HG02571 (cell line): ENCODE results near the gene ACOT7.
"Not testable (repeated sequence)": the region's sequence is repeated elsewhere in the genome, so short reads cannot be mapped to it uniquely, and the experiment has no call there.

ENCODE experiments used
- ATAC-seq: cut with Tn5 transposase; IDR thresholded peaks from one replicate; pipeline ENCODE4 v1.9.1; 2021; ENCODE audit warnings: mild to moderate bottlenecking, moderate library complexity; ENCODE audit not compliant: unreplicated experiment

The ACOT7 gene

DNA sequence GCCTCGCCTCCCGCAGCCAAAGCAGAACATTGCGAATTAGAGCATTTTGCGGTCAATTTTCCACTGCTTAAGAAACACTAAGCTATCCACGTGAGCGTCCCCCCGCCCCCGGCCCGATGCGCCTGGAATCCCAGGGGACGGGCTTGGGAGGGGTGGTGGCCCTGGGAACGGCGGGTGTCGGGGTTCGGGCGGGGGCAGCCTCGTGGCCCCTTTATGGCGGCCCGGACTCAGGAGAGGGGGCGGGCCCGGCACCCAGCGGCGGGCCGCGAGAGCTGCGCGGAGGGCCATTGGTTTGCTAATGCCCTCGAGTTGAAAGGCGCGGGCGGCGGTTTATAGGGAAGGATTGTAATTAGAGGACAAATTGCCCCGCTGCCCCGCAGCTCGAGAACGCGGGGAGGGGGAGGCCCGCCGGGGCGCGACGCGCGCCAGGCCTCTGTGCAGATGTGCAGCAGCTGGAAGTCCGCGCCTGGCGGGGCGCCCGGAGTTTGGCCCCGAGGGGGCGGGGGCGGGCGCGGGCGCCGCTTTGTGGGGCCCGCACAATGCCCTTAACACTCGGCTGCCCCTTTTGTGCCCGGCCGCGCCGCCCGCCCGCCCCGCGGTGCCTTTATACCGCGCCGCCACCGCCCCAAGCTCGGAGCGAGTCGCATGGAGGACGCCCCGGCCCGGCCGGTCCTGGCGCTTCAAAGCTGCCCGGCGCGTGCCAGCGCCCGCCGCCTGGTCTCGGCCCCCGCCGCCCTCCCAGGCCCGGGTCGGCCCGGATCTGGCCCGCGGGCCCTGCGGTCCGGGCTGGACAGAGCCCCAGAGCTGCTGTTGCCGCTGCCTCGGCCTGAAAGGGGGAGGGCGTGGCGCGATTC is 151.5 kb downstream of the ACOT7 start:
- ATAC-seq, result no peak

DNA sequence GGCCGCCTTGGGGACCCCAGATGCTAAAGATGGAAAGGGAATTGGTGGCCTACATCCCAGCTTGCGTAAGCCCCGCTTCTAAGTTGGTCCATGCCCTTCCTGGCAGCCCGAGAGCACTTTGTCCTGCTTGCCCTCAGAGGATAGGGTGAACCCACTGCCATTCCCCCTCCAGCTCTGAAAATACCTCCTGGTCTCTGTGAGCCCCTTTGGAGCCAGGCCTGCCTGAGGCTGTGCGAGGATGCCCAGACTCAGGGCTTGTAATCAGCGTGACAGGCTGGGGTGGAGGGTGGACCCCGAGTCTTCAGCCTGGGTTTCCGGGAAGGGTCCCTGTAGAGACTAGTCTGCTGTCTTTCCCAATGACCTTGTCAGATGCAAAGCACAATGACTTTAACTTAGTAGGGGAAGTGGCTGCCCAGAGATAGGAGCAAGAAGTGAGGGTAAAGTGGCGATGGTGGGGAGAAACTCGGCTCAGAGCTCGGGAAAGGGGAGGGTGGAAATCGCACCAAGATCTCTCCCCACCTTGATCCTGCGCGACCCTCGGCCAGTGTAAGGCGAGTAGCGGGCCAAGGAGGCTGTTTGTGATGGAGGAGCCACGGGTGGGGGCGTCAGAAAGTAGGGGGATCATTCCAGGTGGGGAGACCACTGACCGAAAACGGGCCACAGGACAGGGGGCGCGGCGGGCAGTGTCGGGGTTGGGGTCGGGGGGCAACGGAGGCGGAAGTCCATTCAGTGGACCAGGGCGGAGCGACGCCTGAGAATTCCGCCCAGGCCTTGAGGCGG is 152.3 kb downstream of the ACOT7 start:
- ATAC-seq, result no peak

DNA sequence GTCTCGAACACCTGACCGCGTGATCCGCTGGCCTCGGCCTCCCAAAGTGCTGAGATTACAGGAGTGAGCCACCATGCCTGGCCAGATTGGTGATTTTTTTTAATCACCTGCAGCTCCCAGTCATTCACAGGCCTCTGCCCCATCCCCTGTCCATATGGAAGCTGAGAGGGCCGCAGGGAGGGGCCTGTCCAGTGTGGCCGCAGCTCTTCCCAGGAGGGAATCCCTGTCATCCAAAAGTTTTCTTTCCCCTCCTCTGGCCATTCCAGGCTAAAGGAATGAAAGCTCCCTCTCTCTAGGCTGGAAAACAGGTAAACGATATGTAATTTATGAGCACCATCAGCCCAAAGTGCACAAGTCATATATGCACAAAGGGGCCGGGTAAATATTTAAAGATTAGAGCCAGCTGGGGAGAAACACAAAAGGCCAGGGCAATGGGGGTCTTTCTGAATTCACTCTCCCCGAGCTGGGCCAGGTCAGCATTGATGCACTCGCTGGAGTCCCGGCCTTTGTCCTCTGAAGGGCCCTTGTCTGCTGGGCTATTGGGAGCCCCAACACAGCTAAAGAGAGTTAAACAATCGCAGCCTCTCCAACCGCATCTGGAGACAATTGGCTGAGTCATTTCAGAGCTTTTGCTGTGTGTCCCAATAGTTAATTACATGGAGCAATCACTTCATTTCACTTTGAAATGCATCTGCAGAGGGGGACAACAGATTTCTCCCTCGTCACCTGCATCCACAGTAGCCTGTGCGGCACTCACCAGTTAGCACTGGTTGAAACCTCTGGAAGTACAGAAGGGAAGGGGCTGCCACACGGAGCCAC is 153.4 kb downstream of the ACOT7 start:
- ATAC-seq, result no peak

GRCh38 chr1:6239213-6239752 is 154.3 kb downstream of the ACOT7 start:
- no peak for ATAC-seq

- ATAC-seq, result no peak
Observed at GRCh38 chr1:6237093-6237492, 156.5 kb downstream of the ACOT7 start.

DNA sequence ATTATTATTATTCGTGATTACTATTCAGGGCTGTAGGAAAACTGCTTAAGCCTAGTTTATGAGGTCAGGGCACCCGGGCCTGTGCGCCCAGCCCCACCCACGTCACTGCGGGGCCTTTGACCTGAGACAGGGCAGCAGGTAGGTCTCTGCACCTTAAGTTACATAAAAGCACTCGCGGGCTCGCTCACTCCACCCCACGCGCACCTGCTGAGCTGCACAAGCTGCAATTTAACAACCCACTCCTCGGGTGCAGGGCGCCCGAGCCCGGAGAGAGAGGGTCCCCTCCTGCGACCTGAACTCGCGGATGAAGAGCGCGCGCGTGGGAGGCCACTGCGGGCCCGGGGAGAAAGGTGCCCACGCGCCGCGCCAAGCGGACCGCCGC is 158.3 kb downstream of the ACOT7 start:
- peak; percentile 15 for ATAC-seq

- ATAC-seq, result no peak
Observed at GRCh38 chr1:6234502-6235295, 158.9 kb downstream of the ACOT7 start.

DNA sequence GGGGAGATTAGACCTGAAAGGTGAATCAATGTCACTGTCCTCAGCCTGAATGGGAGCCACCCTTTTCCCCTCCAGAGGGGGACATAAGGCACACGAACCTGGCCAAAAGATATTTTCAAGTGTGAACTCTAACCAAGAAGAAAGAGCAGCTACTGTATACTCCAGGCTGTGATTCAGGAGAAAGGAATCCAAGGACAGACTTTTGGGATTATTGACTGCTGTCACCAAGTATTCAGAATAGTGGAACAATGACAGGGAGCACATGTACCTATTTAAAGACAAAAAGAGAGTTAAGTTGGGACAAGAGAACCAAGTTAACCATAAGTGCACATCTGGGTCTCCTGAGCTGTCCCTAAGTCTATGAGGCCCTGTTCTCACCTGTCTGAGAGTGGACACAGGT is 160.2 kb downstream of the ACOT7 start:
- ATAC-seq, result no peak

- ATAC-seq, result no peak
Observed at GRCh38 chr1:6225651-6226050, 167.9 kb downstream of the ACOT7 start.

DNA sequence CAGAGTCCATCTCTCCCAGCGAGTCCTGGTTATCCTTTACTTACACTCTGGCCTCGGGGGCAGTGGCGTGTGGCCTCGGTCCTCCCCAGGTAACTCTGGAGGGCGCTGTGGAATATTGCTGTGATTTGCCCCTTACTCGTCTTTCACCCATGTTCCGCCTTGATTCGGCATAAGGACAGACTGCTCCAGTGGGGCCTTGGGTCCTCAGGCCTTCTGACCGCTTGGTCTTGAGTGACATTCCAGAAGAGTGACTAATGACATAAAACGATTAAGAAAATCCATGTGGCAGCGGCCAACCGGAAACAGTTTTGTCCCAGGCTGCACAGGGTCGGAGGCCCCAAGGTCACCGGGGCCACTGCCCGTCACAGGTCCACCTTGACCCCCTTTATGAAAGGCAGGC is 168.8 kb downstream of the ACOT7 start:
- ATAC-seq, result no peak

GRCh38 chr1:6223617-6224016 is 169.9 kb downstream of the ACOT7 start:
- no peak for ATAC-seq

DNA sequence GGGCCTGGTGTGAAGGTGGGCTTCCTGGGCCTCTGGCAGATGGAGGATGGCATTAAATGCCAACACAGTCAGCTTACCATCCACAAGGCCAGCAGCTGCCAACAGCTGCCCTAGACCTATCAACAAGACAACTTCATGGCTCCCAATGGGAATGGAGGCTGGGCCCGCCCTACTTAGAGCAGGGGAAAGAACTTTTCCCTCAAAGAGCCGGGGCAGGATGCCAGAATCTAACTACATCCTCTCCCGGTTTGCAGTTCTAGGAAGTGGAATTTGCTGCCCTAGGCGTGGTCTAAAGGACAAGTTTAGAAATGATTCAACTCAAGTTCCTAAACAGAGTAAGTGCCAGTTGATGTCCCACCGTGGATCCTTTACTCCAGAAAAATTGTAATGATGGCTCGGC is 170.9 kb downstream of the ACOT7 start:
- ATAC-seq, result no peak

- ATAC-seq, result no peak
Observed at GRCh38 chr1:6221210-6221784, 172.3 kb downstream of the ACOT7 start.

- ATAC-seq, result no peak
Observed at GRCh38 chr1:6220236-6220635, 173.3 kb downstream of the ACOT7 start.

DNA sequence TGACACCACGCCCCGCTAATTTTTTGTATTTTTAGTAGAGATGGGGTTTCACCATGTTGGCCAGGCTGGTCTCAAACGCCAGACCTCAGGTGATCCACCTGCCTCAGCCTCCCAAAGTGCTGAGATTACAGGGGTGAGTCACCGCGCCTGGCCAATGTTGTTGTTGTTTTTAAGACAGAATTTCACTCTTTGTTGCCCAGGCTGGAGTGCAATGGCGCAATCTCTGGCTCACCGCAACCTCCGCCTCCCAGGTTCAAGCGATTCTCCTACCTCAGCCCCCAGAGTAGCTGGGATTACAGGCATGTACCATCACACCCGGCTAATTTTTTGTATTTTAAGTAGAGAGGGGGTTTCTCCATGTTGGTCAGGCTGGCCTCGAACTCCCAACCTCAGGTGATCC is 173.9 kb downstream of the ACOT7 start:
- ATAC-seq, result not testable (repeated sequence)

- no peak for ATAC-seq
Observed at GRCh38 chr1:6218375-6219164, 175.0 kb downstream of the ACOT7 start.
